Astrocyte (in vitro differentiated cells and primary cell): ENCODE data around the gene CRYZ. TPM values are rescaled to one million over a fixed set of nuclear protein-coding genes. Genes with fewer than 3 reads are reported as not detected.
"Not testable (repeated sequence)": the region's sequence is repeated elsewhere in the genome, so short reads cannot be mapped to it uniquely, and the experiment has no call there.

Experiments
- DNase-seq: peaks from one replicate; pipeline ENCODE4 v3.0.0-alpha.2; 2010; ENCODE audit warnings: low read depth
- FAIRE-seq: peaks from 2 replicates; lab custom pipeline; 2011; peaks lifted over from hg19 to GRCh38; lab: Jason Lieb, UNC
- H2AFZ ChIP-seq: 2 replicates; pipeline ENCODE4 v1.6.0; 2012; ENCODE audit warnings: low read depth, low read length, inconsistent platforms
- H3K27ac ChIP-seq: 2 replicates; pipeline ENCODE4 v1.5.1; 2011; ENCODE audit warnings: low read depth, low read length, inconsistent platforms
- H3K27me3 ChIP-seq: 2 replicates; pipeline ENCODE4 v1.6.0; 2011; ENCODE audit warnings: low read length, inconsistent platforms; ENCODE audit not compliant: insufficient read depth
- H3K36me3 ChIP-seq: 2 replicates; pipeline ENCODE4 v1.5.1; 2011; ENCODE audit warnings: low read length, inconsistent platforms; ENCODE audit not compliant: insufficient read depth
- H3K4me1 ChIP-seq: 2 replicates; pipeline ENCODE4 v1.5.1; 2011; ENCODE audit warnings: low read length, inconsistent platforms; ENCODE audit not compliant: insufficient read depth
- H3K4me2 ChIP-seq: 2 replicates; pipeline ENCODE4 v1.6.0; 2012; ENCODE audit warnings: low read length, inconsistent platforms
- H3K4me3 ChIP-seq: 2 replicates; pipeline ENCODE4 v1.5.1; 2011; ENCODE audit warnings: low read depth, mild to moderate bottlenecking, low read length, inconsistent platforms; ENCODE audit not compliant: insufficient read depth
- H3K79me2 ChIP-seq: 2 replicates; pipeline ENCODE4 v1.6.0; 2012; ENCODE audit warnings: mild to moderate bottlenecking, low read length, inconsistent platforms; ENCODE audit not compliant: insufficient read depth
- H3K9ac ChIP-seq: 2 replicates; pipeline ENCODE4 v1.6.0; 2012; ENCODE audit warnings: mild to moderate bottlenecking, low read length, inconsistent platforms
- H3K9me3 ChIP-seq: 2 replicates; pipeline ENCODE4 v1.5.1; 2012; ENCODE audit warnings: low read depth, mild to moderate bottlenecking, low read length, inconsistent platforms; ENCODE audit not compliant: insufficient read depth
- H4K20me1 ChIP-seq: 2 replicates; pipeline ENCODE4 v1.6.0; 2012; ENCODE audit warnings: low read length, inconsistent platforms; ENCODE audit not compliant: insufficient read depth
- H3K27ac Mint-ChIP-seq: one replicate; pipeline ENCODE4 v1.8.0; 2021; ENCODE audit warnings: mild to moderate bottlenecking, mixed read lengths; ENCODE audit not compliant: unreplicated experiment
- H3K27me3 Mint-ChIP-seq: one replicate; pipeline ENCODE4 v1.8.0; 2021; ENCODE audit warnings: low read depth, mixed read lengths; ENCODE audit not compliant: unreplicated experiment
- H3K36me3 Mint-ChIP-seq: one replicate; pipeline ENCODE4 v1.8.0; 2021; ENCODE audit warnings: low read depth, mixed read lengths; ENCODE audit not compliant: unreplicated experiment
- H3K4me1 Mint-ChIP-seq: one replicate; pipeline ENCODE4 v1.8.0; 2021; ENCODE audit warnings: low read depth, mixed read lengths; ENCODE audit not compliant: unreplicated experiment
- H3K4me3 Mint-ChIP-seq: one replicate; pipeline ENCODE4 v1.8.0; 2021; ENCODE audit warnings: mild to moderate bottlenecking, moderate library complexity, mixed read lengths; ENCODE audit not compliant: unreplicated experiment
- H3K9me3 Mint-ChIP-seq: one replicate; pipeline ENCODE4 v1.8.0; 2021; ENCODE audit warnings: mild to moderate bottlenecking, mixed read lengths; ENCODE audit not compliant: unreplicated experiment
- EZH2 ChIP-seq: IDR thresholded peaks from 2 replicates; pipeline ENCODE4 v1.6.1; 2012; ENCODE audit warnings: mild to moderate bottlenecking, low read length, inconsistent platforms; ENCODE audit not compliant: insufficient read depth
- total RNA-seq: library from RNA; stranded (reverse); gene quantifications from 2 replicates; pipeline ENCODE4 v1.2.1, GENCODE V29; 2021
- TF ChIP-seq, protein P1 (sequence below): IDR thresholded peaks from 2 replicates; pipeline ENCODE4 v1.5.1; 2011; ENCODE audit warnings: low read depth, mild to moderate bottlenecking, inconsistent platforms, low read length, moderate library complexity; ENCODE audit not compliant: insufficient read depth

CRYZ gene
- total RNA-seq, 1 donor from 2014 or later, result 31.0 TPM

DNA sequence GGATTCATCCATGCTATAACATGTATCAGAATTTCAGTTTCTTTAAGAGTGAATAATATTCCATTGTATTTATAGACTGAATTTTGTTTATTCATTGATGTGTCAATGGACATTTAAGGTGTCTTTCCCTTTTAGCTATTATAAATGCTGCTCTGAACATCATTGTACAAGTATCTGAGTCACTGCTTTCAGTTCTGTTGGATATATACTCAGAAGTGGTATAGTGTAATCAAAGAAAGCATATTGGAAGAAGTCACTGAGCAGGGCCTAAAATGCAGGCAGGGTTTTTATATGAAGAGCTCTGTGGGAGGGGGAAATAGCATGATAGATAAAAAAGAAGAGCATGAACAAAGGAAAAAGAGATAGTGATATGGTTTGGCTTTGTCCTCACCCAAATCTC is 22.6 kb upstream of the CRYZ start:
- Histone ChIP-seq H3K4me2 (no peak overlapping the region), H3K27ac (no peak overlapping the region), H3K27me3 (no peaks in the 10 kb centered on the region), H3K79me2 (no peaks in the 10 kb centered on the region), H3K4me1 (no peaks in the 10 kb centered on the region), H3K4me3 (no peak overlapping the region), H4K20me1 (no peaks in the 10 kb centered on the region), H3K9me3 (no peaks in the 10 kb centered on the region), H3K9ac (no peak overlapping the region), H2AFZ (no peak overlapping the region), H3K36me3 (peaks cover 35% of the 10 kb centered on the region)
- no peak for TF ChIP-seq EZH2
- TF ChIP-seq, protein P1, sequence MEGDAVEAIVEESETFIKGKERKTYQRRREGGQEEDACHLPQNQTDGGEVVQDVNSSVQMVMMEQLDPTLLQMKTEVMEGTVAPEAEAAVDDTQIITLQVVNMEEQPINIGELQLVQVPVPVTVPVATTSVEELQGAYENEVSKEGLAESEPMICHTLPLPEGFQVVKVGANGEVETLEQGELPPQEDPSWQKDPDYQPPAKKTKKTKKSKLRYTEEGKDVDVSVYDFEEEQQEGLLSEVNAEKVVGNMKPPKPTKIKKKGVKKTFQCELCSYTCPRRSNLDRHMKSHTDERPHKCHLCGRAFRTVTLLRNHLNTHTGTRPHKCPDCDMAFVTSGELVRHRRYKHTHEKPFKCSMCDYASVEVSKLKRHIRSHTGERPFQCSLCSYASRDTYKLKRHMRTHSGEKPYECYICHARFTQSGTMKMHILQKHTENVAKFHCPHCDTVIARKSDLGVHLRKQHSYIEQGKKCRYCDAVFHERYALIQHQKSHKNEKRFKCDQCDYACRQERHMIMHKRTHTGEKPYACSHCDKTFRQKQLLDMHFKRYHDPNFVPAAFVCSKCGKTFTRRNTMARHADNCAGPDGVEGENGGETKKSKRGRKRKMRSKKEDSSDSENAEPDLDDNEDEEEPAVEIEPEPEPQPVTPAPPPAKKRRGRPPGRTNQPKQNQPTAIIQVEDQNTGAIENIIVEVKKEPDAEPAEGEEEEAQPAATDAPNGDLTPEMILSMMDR, result no peak
- Mint-ChIP-seq H3K36me3 (peaks cover 26% of the 10 kb centered on the region), H3K4me3 (no peak overlapping the region), H3K9me3 (no peaks in the 10 kb centered on the region), H3K4me1 (no peaks in the 10 kb centered on the region), H3K27me3 (no peaks in the 10 kb centered on the region), H3K27ac (no peak overlapping the region)
- no peak for DNase-seq
- FAIRE-seq, result no peak

DNA sequence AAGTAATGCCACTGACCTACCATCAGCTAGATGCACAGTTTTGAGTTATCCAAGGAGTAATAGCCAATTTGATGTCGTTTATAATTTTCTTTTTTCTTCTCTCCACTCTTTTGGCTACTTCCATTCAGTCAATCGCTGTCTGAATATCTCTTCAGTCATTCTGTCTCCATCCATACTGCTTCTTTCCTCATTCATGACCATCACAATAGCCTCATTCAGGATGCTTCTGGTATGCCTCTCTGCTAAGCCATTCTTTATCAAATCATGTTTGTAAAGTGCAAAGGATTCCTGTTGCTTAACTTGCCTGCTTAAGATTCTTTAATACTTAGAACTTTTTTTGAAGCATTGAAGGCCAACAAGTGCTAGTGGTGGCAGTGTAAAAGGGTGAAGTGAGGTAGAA is 20.3 kb upstream of the CRYZ start:
- no peaks in the 10 kb centered on the region for H3K9me3 ChIP-seq
- H3K27ac ChIP-seq, result no peak overlapping the region
- no peak overlapping the region for H3K9ac ChIP-seq
- no peaks in the 10 kb centered on the region for H3K79me2 ChIP-seq
- TF ChIP-seq, protein P1, result no peak
- no peak for TF ChIP-seq EZH2
- H3K4me1 Mint-ChIP-seq, result no peaks in the 10 kb centered on the region
- H4K20me1 ChIP-seq, result no peaks in the 10 kb centered on the region
- peaks cover 32% of the 10 kb centered on the region for H3K36me3 ChIP-seq
- H3K9me3 Mint-ChIP-seq, result peaks cover 2% of the 10 kb centered on the region
- peaks cover 30% of the 10 kb centered on the region for H3K36me3 Mint-ChIP-seq
- no peak for DNase-seq
- no peak for FAIRE-seq
- H3K27ac Mint-ChIP-seq, result no peak overlapping the region
- H3K4me1 ChIP-seq, result no peaks in the 10 kb centered on the region
- H3K27me3 Mint-ChIP-seq, result no peaks in the 10 kb centered on the region
- no peak overlapping the region for H2AFZ ChIP-seq
- no peak overlapping the region for H3K4me3 ChIP-seq
- no peak overlapping the region for H3K4me3 Mint-ChIP-seq
- no peak overlapping the region for H3K4me2 ChIP-seq
- H3K27me3 ChIP-seq, result no peaks in the 10 kb centered on the region

DNA sequence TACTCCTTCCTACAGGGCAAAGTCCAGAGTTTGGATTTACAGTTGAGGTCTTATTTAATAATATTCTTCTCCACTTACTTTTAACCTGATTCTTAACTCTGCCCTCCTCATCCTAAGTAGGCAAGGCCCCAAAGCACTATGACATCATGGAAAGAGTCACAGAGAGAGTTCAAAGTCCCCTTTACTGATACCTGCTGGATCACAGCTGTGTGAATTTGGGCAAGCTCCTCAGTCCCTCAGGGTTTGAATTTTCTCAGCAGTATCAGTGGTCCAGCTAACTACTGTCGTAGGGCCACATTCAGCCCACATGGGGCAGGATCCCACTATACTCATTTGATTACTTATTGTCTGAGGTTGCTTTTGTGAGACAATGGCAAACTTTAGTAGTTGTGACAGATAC is 16.1 kb upstream of the CRYZ start:
- Mint-ChIP-seq H3K4me1 (no peaks in the 10 kb centered on the region), H3K27me3 (no peaks in the 10 kb centered on the region), H3K36me3 (peaks cover 20% of the 10 kb centered on the region), H3K9me3 (peaks cover 2% of the 10 kb centered on the region), H3K27ac (no peak overlapping the region), H3K4me3 (no peak overlapping the region)
- Histone ChIP-seq H3K4me2 (no peak overlapping the region), H3K9ac (no peak overlapping the region), H3K27me3 (no peaks in the 10 kb centered on the region), H3K27ac (no peak overlapping the region), H3K4me3 (no peak overlapping the region), H4K20me1 (no peaks in the 10 kb centered on the region), H3K4me1 (no peaks in the 10 kb centered on the region), H3K79me2 (peaks cover 4% of the 10 kb centered on the region), H3K9me3 (no peaks in the 10 kb centered on the region), H2AFZ (no peak overlapping the region), H3K36me3 (peaks cover 20% of the 10 kb centered on the region)
- DNase-seq (no peak), FAIRE-seq (no peak)
- TF ChIP-seq, protein P1, result no peak
- TF ChIP-seq EZH2, result no peak

DNA sequence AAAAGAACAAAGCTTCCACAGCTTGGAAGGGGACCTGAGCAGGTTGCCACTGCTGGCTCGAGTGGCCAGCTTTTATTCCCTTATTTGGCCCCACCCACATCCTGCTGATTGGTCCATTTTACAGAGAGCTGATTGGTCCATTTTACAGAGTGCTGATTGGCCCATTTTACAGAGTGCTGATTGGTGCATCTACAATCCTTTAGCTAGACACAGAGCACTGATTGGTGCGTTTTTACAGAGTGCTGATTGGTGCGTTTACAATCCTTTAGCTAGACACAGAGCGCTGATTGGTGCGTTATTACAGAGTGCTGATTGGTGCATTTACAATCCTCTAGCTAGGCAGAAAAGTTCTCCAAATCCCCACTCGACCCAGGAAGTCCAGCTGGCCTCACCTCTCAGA is 12.4 kb upstream of the CRYZ start:
- not testable (repeated sequence) for H3K27me3 ChIP-seq, DNase-seq, H2AFZ ChIP-seq, H3K4me3 ChIP-seq, H3K4me1 Mint-ChIP-seq, H3K4me2 ChIP-seq, H3K4me3 Mint-ChIP-seq, H3K9me3 ChIP-seq, H3K27ac ChIP-seq, H3K4me1 ChIP-seq, H4K20me1 ChIP-seq, H3K79me2 ChIP-seq, H3K9ac ChIP-seq, H3K9me3 Mint-ChIP-seq, FAIRE-seq, H3K27ac Mint-ChIP-seq, H3K27me3 Mint-ChIP-seq
- H3K36me3 Mint-ChIP-seq, result peaks cover 49% of the 10 kb centered on the region
- peaks cover 17% of the 10 kb centered on the region for H3K36me3 ChIP-seq
